Hematopoietic multipotent progenitor cell (in vitro differentiated cells): ENCODE measurements around the gene NBL1. TPM values are rescaled to one million over a fixed set of nuclear protein-coding genes. Genes with fewer than 3 reads are reported as not detected.

Experiments
- DNase-seq, 3 donors: peaks; one replicate each; pipeline ENCODE4 v3.0.0-alpha.2; 2011 to 2015; ENCODE audit warnings: low read depth in 2 of 3, low spot score in 2 of 3
- total RNA-seq: library from RNA; depleted of rRNA; stranded (reverse); fragments of >200 nt; gene quantifications from one replicate; pipeline ENCODE4 v1.2.3, GENCODE V29; 2012

NBL1 gene
- total RNA-seq, 1 donor, result 39.3 TPM

GRCh38 chr1:19695772-19696171, 51.7 kb downstream of the NBL1 start:
- no peak for DNase-seq

GRCh38 chr1:19696820-19697219, 52.7 kb downstream of the NBL1 start:
- no peak for DNase-seq

GRCh38 chr1:19698181-19698580, 54.1 kb downstream of the NBL1 start:
- DNase-seq, result no peak

- no peak for DNase-seq
Observed at GRCh38 chr1:19700079-19700777, 56.1 kb downstream of the NBL1 start.

GRCh38 chr1:19703280-19703679, 59.2 kb downstream of the NBL1 start:
- no peak for DNase-seq

- DNase-seq, result peak; percentile 28 to 40 (median 39)
Observed at GRCh38 chr1:19704247-19705113, 60.4 kb downstream of the NBL1 start.

- no peak for DNase-seq
Observed at GRCh38 chr1:19705464-19705863, 61.4 kb downstream of the NBL1 start.

- no peak for DNase-seq
Observed at GRCh38 chr1:19706136-19706535, 62.0 kb downstream of the NBL1 start.

Other genes with a start within 250 kb of the NBL1 start
- gene CAPZB, start 158.8 kb upstream of the NBL1 start, total RNA-seq, result 102 TPM
- under 0.01 TPM for gene HTR6, start 20.6 kb downstream of the NBL1 start, total RNA-seq
- 25.3 TPM for gene TMCO4, start 155.6 kb downstream of the NBL1 start, total RNA-seq
- gene RNF186, start 171.0 kb downstream of the NBL1 start, total RNA-seq, result under 0.01 TPM
- 2.7 TPM for gene OTUD3, start 238.1 kb downstream of the NBL1 start, total RNA-seq